ENCODE results near the gene POLR3B. TPM values are rescaled to one million over a fixed set of nuclear protein-coding genes. Genes with fewer than 3 reads are reported as not detected.

Gene POLR3B
- total RNA-seq, 2 experiments from 2014 or later, result 2.5 to 2.6 TPM

- H3K4me1 ChIP-seq (ENCODE audit: insufficient read depth, low read length), result no peaks in the 10 kb centered on the region
- no peaks in the 10 kb centered on the region for H3K27me3 ChIP-seq (ENCODE audit: control insufficient read depth in 1 of 2, insufficient read depth in 2 of 2, low read length in 2 of 2)
- DNase-seq (no peak), ATAC-seq (ENCODE audit: poor library complexity) (no peak)
- no peak overlapping the region for H3K27ac ChIP-seq (ENCODE audit: low read depth in 1 of 2, low read length in 2 of 2)
- H3K4me3 ChIP-seq (ENCODE audit: low read length), result no peak overlapping the region
- CTCF ChIA-PET, result no interaction called here
- TF ChIP-seq CTCF (IDR thresholded peaks at IDR 0.05), result no peak
- peaks cover 76% of the 10 kb centered on the region for H3K36me3 Mint-ChIP-seq (ENCODE audit: low read depth)
- H3K36me3 ChIP-seq (ENCODE audit: insufficient read depth, low read length), result peaks cover 53% of the 10 kb centered on the region
- H3K27ac Mint-ChIP-seq, result no peak overlapping the region
- H3K4me3 Mint-ChIP-seq, result no peak overlapping the region
- POLR2A ChIA-PET, result no interaction called here
- H3K27me3 Mint-ChIP-seq, result no peaks in the 10 kb centered on the region
- H3K9me3 Mint-ChIP-seq, result no peaks in the 10 kb centered on the region
- H3K9me3 ChIP-seq (ENCODE audit: control insufficient read depth in 1 of 2, insufficient read depth in 1 of 2, low read length in 2 of 2), result no peaks in the 10 kb centered on the region
- peaks cover 7% of the 10 kb centered on the region for H3K4me1 Mint-ChIP-seq (ENCODE audit: low read depth)
- intact Hi-C loops (cut with DNase I, micrococcal nuclease), result no loop called here
Measured at GRCh38 chr12:106499628-106500027, 142.1 kb downstream of the POLR3B start.

GRCh38 chr12:106506691-106507090 is 149.1 kb downstream of the POLR3B start:
- Histone ChIP-seq H3K4me1 (ENCODE audit: insufficient read depth, low read length) (no peaks in the 10 kb centered on the region), H3K27ac (ENCODE audit: low read depth in 1 of 2, low read length in 2 of 2) (no peak overlapping the region), H3K4me3 (ENCODE audit: low read length) (no peak overlapping the region), H3K36me3 (ENCODE audit: insufficient read depth, low read length) (peaks cover 28% of the 10 kb centered on the region), H3K9me3 (ENCODE audit: control insufficient read depth in 1 of 2, insufficient read depth in 1 of 2, low read length in 2 of 2) (no peaks in the 10 kb centered on the region), H3K27me3 (ENCODE audit: control insufficient read depth in 1 of 2, insufficient read depth in 2 of 2, low read length in 2 of 2) (no peaks in the 10 kb centered on the region)
- Mint-ChIP-seq H3K27ac (no peak overlapping the region), H3K36me3 (ENCODE audit: low read depth) (peaks cover 59% of the 10 kb centered on the region), H3K9me3 (no peaks in the 10 kb centered on the region), H3K4me1 (ENCODE audit: low read depth) (no peaks in the 10 kb centered on the region), H3K4me3 (no peak overlapping the region), H3K27me3 (no peaks in the 10 kb centered on the region)
- intact Hi-C loops (cut with DNase I, micrococcal nuclease), result no loop called here
- DNase-seq (no peak), ATAC-seq (ENCODE audit: poor library complexity) (no peak)
- TF ChIP-seq CTCF (IDR thresholded peaks at IDR 0.05), result no peak
- ChIA-PET POLR2A (no interaction called here), CTCF (no interaction called here)

GRCh38 chr12:106508966-106509365 is 151.4 kb downstream of the POLR3B start:
- no peak for DNase-seq
- ChIA-PET POLR2A (no interaction called here), CTCF (no interaction called here)
- no peak overlapping the region for H3K27ac Mint-ChIP-seq
- Histone ChIP-seq H3K27ac (ENCODE audit: low read depth in 1 of 2, low read length in 2 of 2) (no peak overlapping the region), H3K4me3 (ENCODE audit: low read length) (no peak overlapping the region), H3K27me3 (ENCODE audit: control insufficient read depth in 1 of 2, insufficient read depth in 2 of 2, low read length in 2 of 2) (no peaks in the 10 kb centered on the region), H3K9me3 (ENCODE audit: control insufficient read depth in 1 of 2, insufficient read depth in 1 of 2, low read length in 2 of 2) (no peaks in the 10 kb centered on the region), H3K4me1 (ENCODE audit: insufficient read depth, low read length) (no peaks in the 10 kb centered on the region), H3K36me3 (ENCODE audit: insufficient read depth, low read length) (peaks cover 17% of the 10 kb centered on the region)
- intact Hi-C loops (cut with DNase I, micrococcal nuclease), result no loop called here
- no peaks in the 10 kb centered on the region for H3K9me3 Mint-ChIP-seq
- no peaks in the 10 kb centered on the region for H3K27me3 Mint-ChIP-seq
- no peak for ATAC-seq (ENCODE audit: poor library complexity)
- peaks cover 44% of the 10 kb centered on the region for H3K36me3 Mint-ChIP-seq (ENCODE audit: low read depth)
- H3K4me1 Mint-ChIP-seq (ENCODE audit: low read depth), result no peaks in the 10 kb centered on the region
- no peak for TF ChIP-seq CTCF (IDR thresholded peaks at IDR 0.05)
- H3K4me3 Mint-ChIP-seq, result no peak overlapping the region
